H9 (cell line): ENCODE measurements around the gene RPS15. TPM values are rescaled to one million over a fixed set of nuclear protein-coding genes. Genes with fewer than 3 reads are reported as not detected.

Experiments
- DNase-seq: peaks from one replicate; pipeline ENCODE4 v3.0.0-alpha.2; 2017
- H2AFZ ChIP-seq: one replicate; pipeline ENCODE4 v1.6.1; 2013; ENCODE audit warnings: mild to moderate bottlenecking, low read length, control low read depth, moderate library complexity
- H2AK5ac ChIP-seq: 2 replicates; pipeline ENCODE4 v1.6.1; 2013; ENCODE audit warnings: low read length, control low read depth, mixed read lengths; ENCODE audit not compliant: insufficient read length
- H2BK120ac ChIP-seq: one replicate; pipeline ENCODE4 v1.6.1; 2013; ENCODE audit warnings: low read depth, mild to moderate bottlenecking, low read length, control low read depth, inconsistent platforms; ENCODE audit not compliant: poor library complexity, severe bottlenecking
- H2BK12ac ChIP-seq: 2 replicates; pipeline ENCODE4 v1.6.1; 2013; ENCODE audit warnings: low read length, control low read depth, mixed read lengths, low read depth; ENCODE audit not compliant: insufficient read length
- H2BK15ac ChIP-seq: 2 replicates; pipeline ENCODE4 v1.6.1; 2013; ENCODE audit warnings: low read depth, low read length, control low read depth
- H2BK20ac ChIP-seq: one replicate; pipeline ENCODE4 v1.6.1; 2013; ENCODE audit warnings: low read depth, mild to moderate bottlenecking, low read length, control low read depth, inconsistent platforms; ENCODE audit not compliant: poor library complexity, severe bottlenecking
- H2BK5ac ChIP-seq: 2 replicates; pipeline ENCODE4 v1.6.1; 2013; ENCODE audit warnings: low read length, control low read depth, mixed read lengths; ENCODE audit not compliant: insufficient read length
- H3K14ac ChIP-seq: 2 replicates; pipeline ENCODE4 v1.6.1; 2013; ENCODE audit warnings: low read length, control low read depth; ENCODE audit not compliant: insufficient read depth
- H3K18ac ChIP-seq: 2 replicates; pipeline ENCODE4 v1.6.1; 2013; ENCODE audit warnings: low read depth, mild to moderate bottlenecking, mixed read lengths, low read length, control low read depth; ENCODE audit not compliant: insufficient read length
- H3K23ac ChIP-seq: 2 replicates; pipeline ENCODE4 v1.6.1; 2013; ENCODE audit warnings: low read length, control low read depth, mixed read lengths, low read depth; ENCODE audit not compliant: insufficient read length
- H3K23me2 ChIP-seq: 2 replicates; pipeline ENCODE4 v1.6.1; 2013; ENCODE audit warnings: low read depth, mild to moderate bottlenecking, mixed read lengths, low read length, control low read depth; ENCODE audit not compliant: insufficient read length, poor library complexity, severe bottlenecking
- H3K27ac ChIP-seq: 2 replicates; pipeline ENCODE4 v1.5.1; 2013; ENCODE audit warnings: low read length, control low read depth, mixed read lengths, low read depth; ENCODE audit not compliant: insufficient read length
- H3K27me3 ChIP-seq: 2 replicates; pipeline ENCODE4 v1.6.1; 2013; ENCODE audit warnings: low read length, control low read depth, inconsistent platforms; ENCODE audit not compliant: insufficient read depth
- H3K4ac ChIP-seq: 2 replicates; pipeline ENCODE4 v1.6.1; 2013; ENCODE audit warnings: low read depth, mild to moderate bottlenecking, control low read depth, inconsistent platforms, low read length, moderate library complexity
- H3K4me1 ChIP-seq: 2 replicates; pipeline ENCODE4 v1.6.1; 2013; ENCODE audit warnings: low read length, control low read depth, inconsistent platforms; ENCODE audit not compliant: insufficient read depth
- H3K4me2 ChIP-seq: 2 replicates; pipeline ENCODE4 v1.6.1; 2013; ENCODE audit warnings: low read length, control low read depth, mixed read lengths; ENCODE audit not compliant: insufficient read length, insufficient read depth
- H3K56ac ChIP-seq: 2 replicates; pipeline ENCODE4 v1.6.1; 2013; ENCODE audit warnings: low read depth, mild to moderate bottlenecking, mixed read lengths, low read length, control low read depth; ENCODE audit not compliant: insufficient read length
- H3K79me1 ChIP-seq: 2 replicates; pipeline ENCODE4 v1.6.1; 2013; ENCODE audit warnings: low read depth, mild to moderate bottlenecking, moderate library complexity, low read length, control low read depth, inconsistent platforms; ENCODE audit not compliant: insufficient read depth, poor library complexity, severe bottlenecking
- H3K79me2 ChIP-seq: 2 replicates; pipeline ENCODE4 v1.6.1; 2013; ENCODE audit warnings: low read length, control low read depth, inconsistent platforms; ENCODE audit not compliant: insufficient read depth
- H3K9ac ChIP-seq: 2 replicates; pipeline ENCODE4 v1.6.1; 2013; ENCODE audit warnings: low read length, control low read depth, mixed read lengths; ENCODE audit not compliant: insufficient read length; ENCODE audit errors: extremely low read depth
- H3K9me3 ChIP-seq: one replicate; pipeline ENCODE4 v1.6.1; 2013; ENCODE audit warnings: low read depth, low read length, inconsistent platforms; ENCODE audit not compliant: control insufficient read depth
- H3T11ph ChIP-seq: one replicate; pipeline ENCODE4 v1.6.1; 2013; ENCODE audit warnings: mild to moderate bottlenecking, low read length, control low read depth, inconsistent platforms
- H4K20me1 ChIP-seq: one replicate; pipeline ENCODE4 v1.6.1; 2013; ENCODE audit not compliant: control insufficient read depth, insufficient read length, insufficient read depth
- H4K5ac ChIP-seq: 2 replicates; pipeline ENCODE4 v1.6.1; 2013; ENCODE audit warnings: low read depth, mild to moderate bottlenecking, mixed read lengths, low read length, control low read depth; ENCODE audit not compliant: insufficient read length
- H4K8ac ChIP-seq: replicated peaks from 2 replicates; pipeline ENCODE4 v1.6.1; 2013; ENCODE audit warnings: low read length, control low read depth, mixed read lengths, low read depth; ENCODE audit not compliant: insufficient read length
- H4K91ac ChIP-seq: 2 replicates; pipeline ENCODE4 v1.6.1; 2013; ENCODE audit warnings: low read depth, mild to moderate bottlenecking, moderate library complexity, mixed read lengths, low read length, control low read depth; ENCODE audit not compliant: insufficient read length
- H3K27ac Mint-ChIP-seq, 3 experiments: 2 replicates in 2 of 3; 3 replicates in 1 of 3; pipeline ENCODE4 v1.8.0; 2020 to 2021; ENCODE audit warnings: mixed read lengths in 3 of 3, mild to moderate bottlenecking in 1 of 3, moderate library complexity in 1 of 3
- H3K27me3 Mint-ChIP-seq: 2 replicates; pipeline ENCODE4 v1.8.0; 2021; ENCODE audit warnings: low read depth, mild to moderate bottlenecking, moderate library complexity, mixed read lengths
- H3K36me3 Mint-ChIP-seq, 3 experiments: 2 replicates in 2 of 3; 3 replicates in 1 of 3; pipeline ENCODE4 v1.8.0; 2020 to 2021; ENCODE audit warnings: low read depth in 3 of 3, mixed read lengths in 3 of 3; ENCODE audit not compliant: insufficient read depth in 1 of 3
- H3K4me1 Mint-ChIP-seq, 2 experiments: 2 replicates each; pipeline ENCODE4 v1.8.0; 2020; ENCODE audit warnings: mixed read lengths in 2 of 2
- H3K4me3 Mint-ChIP-seq, 2 experiments: 2 replicates in 1 of 2; 3 replicates in 1 of 2; pipeline ENCODE4 v1.8.0; 2020 to 2021; ENCODE audit warnings: mild to moderate bottlenecking in 2 of 2, mixed read lengths in 2 of 2, moderate library complexity in 1 of 2
- H3K9me3 Mint-ChIP-seq, 2 experiments: 2 replicates in 1 of 2; 3 replicates in 1 of 2; pipeline ENCODE4 v1.8.0; 2020; ENCODE audit warnings: mild to moderate bottlenecking in 2 of 2, mixed read lengths in 2 of 2, moderate library complexity in 1 of 2
- CTCF ChIP-seq: fragments of 200-600 bp; sonication (generic); conservative IDR thresholded peaks from 3 replicates; pipeline ENCODE4 v1.8.0; 2021; ENCODE audit warnings: antibody characterized with exemption, mild to moderate bottlenecking
- WGBS: extraction: QIAGEN DNeasy Blood & Tissue Kit; methylation state at CpG from one replicate; pipeline ENCODE4 v1.1.7; 2013; ENCODE audit warnings: missing lambda C conversion rate, low lambda C conversion rate, mixed read lengths; ENCODE audit not compliant: insufficient read length; ENCODE audit errors: extremely low coverage; 5-methylcytosine and 5-hydroxymethylcytosine counted together
- total RNA-seq: library from RNA; stranded (reverse); gene quantifications from 2 replicates; pipeline ENCODE4 v1.2.1, GENCODE V29; 2021

RPS15 gene
- total RNA-seq, 1 experiment from 2014 or later: 1,628 TPM

GRCh38 chr19:1471010-1471514 lies 32.9 kb downstream of the RPS15 start:
- H4K20me1 ChIP-seq: peaks cover 3% of the 10 kb centered on the region
- H3K4me1 ChIP-seq: no peaks in the 10 kb centered on the region
- peak; percentile 84 for DNase-seq

More at GRCh38 chr19:1471010-1471514, 32.9 kb downstream of the RPS15 start:
- H2BK120ac ChIP-seq: no peak overlapping the region
- no peak overlapping the region for H4K8ac ChIP-seq
- peaks cover 63% of the 10 kb centered on the region for H3K27me3 Mint-ChIP-seq
- H3K14ac ChIP-seq: no peak overlapping the region
- peak; percentile 41; the same call in 1 of the 3 replicates for TF ChIP-seq CTCF
- no peak overlapping the region for H3K56ac ChIP-seq
- peak overlapping the region; percentile 11 for H3K4me2 ChIP-seq
- H3K9me3 Mint-ChIP-seq: no peaks in the 10 kb centered on the region
- H4K5ac ChIP-seq: no peak overlapping the region
- H2AFZ ChIP-seq: no peak overlapping the region
- H3K4me1 Mint-ChIP-seq: peaks cover 2 to 9% of the 10 kb centered on the region in 2 experiments; a peak in 3 of 4 replicates
- no peak overlapping the region for H3K9ac ChIP-seq
- no peak overlapping the region for H3K27ac ChIP-seq
- no peak overlapping the region for H2BK5ac ChIP-seq
- no peak overlapping the region for H4K91ac ChIP-seq
- 0 out of 7 replicates have a peak, but pooled peaks cover 0 to 3% (median 0%) of the 10 kb centered on the region in 3 experiments for H3K36me3 Mint-ChIP-seq
- H3K4ac ChIP-seq: no peak overlapping the region
- no peak overlapping the region for H2AK5ac ChIP-seq
- no peak overlapping the region for H2BK15ac ChIP-seq
- peak overlapping the region; percentile 38 to 75; a peak in 4 of 5 replicates for H3K4me3 Mint-ChIP-seq
- no peaks in the 10 kb centered on the region for H3K79me2 ChIP-seq
- no peaks in the 10 kb centered on the region for H3K9me3 ChIP-seq
- peaks cover 43% of the 10 kb centered on the region for H3K27me3 ChIP-seq
- H3K23me2 ChIP-seq: peaks cover 9% of the 10 kb centered on the region
- no peak overlapping the region for H3K18ac ChIP-seq
- H3K23ac ChIP-seq: no peak overlapping the region
- H3K27ac Mint-ChIP-seq: no peak overlapping the region
- H2BK12ac ChIP-seq: no peak overlapping the region
- no peak overlapping the region for H2BK20ac ChIP-seq
- no CpG with 5 or more reads among the region's 28 CpGs for WGBS
- H3K79me1 ChIP-seq: no peaks in the 10 kb centered on the region
- H3T11ph ChIP-seq: no peak overlapping the region
